Measurements from ENCODE around the gene G6PD. TPM values are rescaled to one million over a fixed set of nuclear protein-coding genes. Genes with fewer than 3 reads are reported as not detected.

Gene G6PD
- total RNA-seq, 1 donor from 2014 or later: 55.8 TPM

- Mint-ChIP-seq H3K36me3 (peaks cover 6% of the 10 kb centered on the region), H3K27me3 (ENCODE audit: low read depth) (no peaks in the 10 kb centered on the region), H3K9me3 (peaks cover 2% of the 10 kb centered on the region), H3K27ac (peak overlapping the region; percentile 25), H3K4me1 (peaks cover 12% of the 10 kb centered on the region), H3K4me3 (no peak overlapping the region)
- TF ChIP-seq, protein P1, sequence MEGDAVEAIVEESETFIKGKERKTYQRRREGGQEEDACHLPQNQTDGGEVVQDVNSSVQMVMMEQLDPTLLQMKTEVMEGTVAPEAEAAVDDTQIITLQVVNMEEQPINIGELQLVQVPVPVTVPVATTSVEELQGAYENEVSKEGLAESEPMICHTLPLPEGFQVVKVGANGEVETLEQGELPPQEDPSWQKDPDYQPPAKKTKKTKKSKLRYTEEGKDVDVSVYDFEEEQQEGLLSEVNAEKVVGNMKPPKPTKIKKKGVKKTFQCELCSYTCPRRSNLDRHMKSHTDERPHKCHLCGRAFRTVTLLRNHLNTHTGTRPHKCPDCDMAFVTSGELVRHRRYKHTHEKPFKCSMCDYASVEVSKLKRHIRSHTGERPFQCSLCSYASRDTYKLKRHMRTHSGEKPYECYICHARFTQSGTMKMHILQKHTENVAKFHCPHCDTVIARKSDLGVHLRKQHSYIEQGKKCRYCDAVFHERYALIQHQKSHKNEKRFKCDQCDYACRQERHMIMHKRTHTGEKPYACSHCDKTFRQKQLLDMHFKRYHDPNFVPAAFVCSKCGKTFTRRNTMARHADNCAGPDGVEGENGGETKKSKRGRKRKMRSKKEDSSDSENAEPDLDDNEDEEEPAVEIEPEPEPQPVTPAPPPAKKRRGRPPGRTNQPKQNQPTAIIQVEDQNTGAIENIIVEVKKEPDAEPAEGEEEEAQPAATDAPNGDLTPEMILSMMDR (IDR thresholded peaks at IDR 0.05; ENCODE audit: unreplicated experiment): no peak
- DNase-seq (ENCODE audit: low spot score in 2 of 2, unreplicated experiment in 2 of 2): no peak
Observed at GRCh38 chrX:154488336-154489075, 58.1 kb downstream of the G6PD start.

GRCh38 chrX:154487518-154488290 lies 58.9 kb downstream of the G6PD start:
- DNase-seq (ENCODE audit: low spot score in 2 of 2, unreplicated experiment in 2 of 2): no peak
- H3K4me1 Mint-ChIP-seq: peaks cover 12% of the 10 kb centered on the region
- TF ChIP-seq, protein P1 (IDR thresholded peaks at IDR 0.05; ENCODE audit: unreplicated experiment): no peak
- H3K4me3 Mint-ChIP-seq: peak overlapping the region; percentile 64
- H3K36me3 Mint-ChIP-seq: peaks cover 6% of the 10 kb centered on the region
- H3K9me3 Mint-ChIP-seq: peaks cover 4% of the 10 kb centered on the region
- peak overlapping the region; percentile 94 for H3K27ac Mint-ChIP-seq
- H3K27me3 Mint-ChIP-seq (ENCODE audit: low read depth): no peaks in the 10 kb centered on the region

DNA sequence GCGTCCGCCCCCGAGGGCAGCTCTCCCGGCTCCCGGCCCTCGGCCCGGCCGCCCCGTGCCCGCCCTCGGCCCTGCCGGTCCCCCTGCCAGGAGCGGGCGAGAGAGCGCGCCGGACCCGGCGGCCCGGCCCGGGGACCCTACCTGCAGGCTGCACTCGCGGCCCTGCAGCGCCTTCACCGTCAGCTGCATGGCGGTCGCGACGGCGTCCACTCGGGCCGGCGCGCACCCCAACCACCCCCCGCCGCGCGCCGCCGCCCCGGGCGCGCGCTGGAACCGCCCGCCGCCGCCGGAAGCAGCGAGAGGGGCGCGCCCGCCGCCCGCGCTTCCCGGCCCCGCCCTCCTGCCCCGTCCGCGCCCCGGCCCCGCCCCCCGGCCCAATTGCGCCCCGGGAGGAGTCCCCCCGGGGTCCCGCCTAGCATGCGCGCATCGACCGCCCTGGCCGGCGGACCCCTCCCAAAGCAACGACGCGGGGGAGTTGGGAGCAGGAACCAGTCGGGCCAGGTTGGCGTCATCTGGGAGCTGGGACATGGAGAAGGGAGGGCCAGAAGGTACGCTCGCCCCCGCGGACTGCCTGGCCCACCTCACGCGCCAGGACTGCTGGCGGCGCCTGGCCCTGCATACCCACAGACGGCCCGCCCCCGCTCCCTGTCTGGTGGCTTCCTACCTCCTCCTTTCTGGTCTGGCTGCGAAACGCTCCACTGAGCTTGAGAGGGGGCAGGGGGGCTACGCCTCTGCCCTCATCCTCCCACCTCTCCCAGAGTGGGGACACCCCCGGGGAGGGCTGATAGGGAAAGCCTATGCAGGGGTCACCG lies 60.0 kb downstream of the G6PD start, which contains the start of gene UBL4A:
UBL4A (minus strand) TSS at position 220 of the 812 bp plus-strand sequence; CDS start at position 189, 31 bp downstream.
- Mint-ChIP-seq H3K36me3 (peaks cover 6% of the 10 kb centered on the region), H3K4me1 (peaks cover 12% of the 10 kb centered on the region), H3K9me3 (peaks cover 4% of the 10 kb centered on the region), H3K27ac (peak within 1 kb of the TSS; percentile 94), H3K27me3 (ENCODE audit: low read depth) (no peaks in the 10 kb centered on the region), H3K4me3 (peak within 1 kb of the TSS; percentile 64)
- peak; percentile 74 to 80 for DNase-seq (ENCODE audit: low spot score in 2 of 2, unreplicated experiment in 2 of 2)
- TF ChIP-seq, protein P1 (IDR thresholded peaks at IDR 0.05; ENCODE audit: unreplicated experiment): no peak

DNA sequence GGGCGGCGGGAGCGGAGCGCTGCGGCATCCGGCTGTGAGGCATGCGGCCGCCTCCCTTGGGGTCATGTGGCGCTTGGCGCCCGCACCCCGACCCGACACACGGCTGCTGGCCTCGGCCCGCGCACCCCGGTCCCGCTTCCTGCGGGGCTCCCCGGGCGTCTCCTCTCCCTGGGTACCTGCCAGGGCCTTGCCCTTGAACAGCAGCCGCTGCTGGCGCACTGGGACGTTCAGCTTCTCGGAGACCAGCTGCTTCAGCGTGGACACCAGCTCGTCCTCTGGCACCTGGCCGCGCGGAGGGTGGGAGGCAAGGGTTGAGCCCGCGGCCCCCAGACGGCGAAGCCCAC lies 60.6 kb downstream of the G6PD start:
- Mint-ChIP-seq H3K27ac (no peak overlapping the region), H3K4me3 (peak overlapping the region; percentile 41), H3K9me3 (peaks cover 4% of the 10 kb centered on the region)

More for the DNA sequence above, 60.6 kb downstream of the G6PD start:
- peak in 1 of 2 experiments; percentile 46 for DNase-seq (ENCODE audit: low spot score in 2 of 2, unreplicated experiment in 2 of 2)
- H3K36me3 Mint-ChIP-seq: peaks cover 6% of the 10 kb centered on the region
- H3K27me3 Mint-ChIP-seq (ENCODE audit: low read depth): no peaks in the 10 kb centered on the region
- H3K4me1 Mint-ChIP-seq: peaks cover 12% of the 10 kb centered on the region
- TF ChIP-seq, protein P1 (IDR thresholded peaks at IDR 0.05; ENCODE audit: unreplicated experiment): no peak

All from mesothelial cell of epicardium (in vitro differentiated cells).